Trophoblast cell (in vitro differentiated cells and primary cell): ENCODE data around the gene NOL12.

ENCODE experiments used
- DNase-seq, 2 donors: peaks; one replicate each; pipeline ENCODE4 v3.0.0-alpha.2; 2016
- H2AFZ ChIP-seq: 2 replicates; pipeline ENCODE4 v1.6.1; 2013; ENCODE audit warnings: low read length, moderate library complexity, mild to moderate bottlenecking; ENCODE audit not compliant: insufficient read depth, poor library complexity
- H2AK5ac ChIP-seq: 2 replicates; pipeline ENCODE4 v1.6.1; 2013; ENCODE audit warnings: mild to moderate bottlenecking, low read length
- H2BK120ac ChIP-seq: 2 replicates; pipeline ENCODE4 v1.6.1; 2013; ENCODE audit warnings: low read length, mild to moderate bottlenecking, moderate library complexity; ENCODE audit not compliant: insufficient read depth, poor library complexity
- H2BK12ac ChIP-seq: 2 replicates; pipeline ENCODE4 v1.6.1; 2013; ENCODE audit warnings: mild to moderate bottlenecking, low read length, moderate library complexity
- H2BK5ac ChIP-seq: 2 replicates; pipeline ENCODE4 v1.6.1; 2013; ENCODE audit warnings: low read length, low read depth, moderate library complexity, mild to moderate bottlenecking; ENCODE audit not compliant: poor library complexity
- H3K14ac ChIP-seq: 2 replicates; pipeline ENCODE4 v1.6.1; 2013; ENCODE audit warnings: mild to moderate bottlenecking, low read length
- H3K18ac ChIP-seq: 2 replicates; pipeline ENCODE4 v1.6.1; 2013; ENCODE audit warnings: mild to moderate bottlenecking, low read length
- H3K23ac ChIP-seq: 2 replicates; pipeline ENCODE4 v1.6.1; 2013; ENCODE audit warnings: low read length
- H3K27ac ChIP-seq: 2 replicates; pipeline ENCODE4 v1.5.1; 2013; ENCODE audit warnings: low read depth, mild to moderate bottlenecking, inconsistent platforms, low read length, moderate library complexity
- H3K27me3 ChIP-seq: 2 replicates; pipeline ENCODE4 v1.6.1; 2013; ENCODE audit warnings: inconsistent platforms, mild to moderate bottlenecking, low read length, moderate library complexity; ENCODE audit not compliant: insufficient read depth
- H3K36me3 ChIP-seq, 2 experiments: 1 replicate in 1 of 2; 2 replicates in 1 of 2; pipeline ENCODE4 v1.6.1; 2013; ENCODE audit warnings: low read length in 2 of 2, mild to moderate bottlenecking in 2 of 2, moderate library complexity in 1 of 2; ENCODE audit not compliant: insufficient read depth in 2 of 2, control insufficient read depth in 1 of 2
- H3K4ac ChIP-seq: 2 replicates; pipeline ENCODE4 v1.6.1; 2013; ENCODE audit warnings: low read depth, mild to moderate bottlenecking, low read length, moderate library complexity
- H3K4me1 ChIP-seq, 2 experiments: 1 replicate in 1 of 2; 2 replicates in 1 of 2; pipeline ENCODE4 v1.6.1; 2013; ENCODE audit warnings: low read length in 2 of 2, mild to moderate bottlenecking in 2 of 2, moderate library complexity in 1 of 2; ENCODE audit not compliant: insufficient read depth in 2 of 2, control insufficient read depth in 1 of 2
- H3K4me2 ChIP-seq: 2 replicates; pipeline ENCODE4 v1.6.1; 2013; ENCODE audit warnings: inconsistent platforms, mild to moderate bottlenecking, low read length, moderate library complexity
- H3K4me3 ChIP-seq: 2 replicates; pipeline ENCODE4 v1.5.1; 2013; ENCODE audit warnings: mild to moderate bottlenecking, low read depth, low read length, inconsistent platforms
- H3K79me1 ChIP-seq: one replicate; pipeline ENCODE4 v1.6.1; 2013; ENCODE audit warnings: low read length
- H3K79me2 ChIP-seq: 2 replicates; pipeline ENCODE4 v1.6.1; 2013; ENCODE audit warnings: low read length, mild to moderate bottlenecking; ENCODE audit not compliant: control insufficient read depth, insufficient read depth, poor library complexity
- H3K9ac ChIP-seq: 2 replicates; pipeline ENCODE4 v1.6.1; 2013; ENCODE audit warnings: mild to moderate bottlenecking, low read length
- H3K9me3 ChIP-seq: 2 replicates; pipeline ENCODE4 v1.6.1; 2013; ENCODE audit warnings: low read depth, mild to moderate bottlenecking, control low read depth, inconsistent platforms, low read length; ENCODE audit not compliant: insufficient read depth
- H4K12ac ChIP-seq: 2 replicates; pipeline ENCODE4 v1.6.1; 2013; ENCODE audit warnings: low read depth, mild to moderate bottlenecking, low read length, moderate library complexity
- H4K8ac ChIP-seq: 2 replicates; pipeline ENCODE4 v1.6.1; 2013; ENCODE audit warnings: low read depth, mild to moderate bottlenecking, low read length, moderate library complexity
- H4K91ac ChIP-seq: one replicate; pipeline ENCODE4 v1.6.1; 2013; ENCODE audit warnings: low read depth, mild to moderate bottlenecking, low read length, moderate library complexity
- WGBS: extraction: QIAGEN DNeasy Blood & Tissue Kit; methylation state at CpG from one replicate; pipeline ENCODE4 v1.1.7; 2013; ENCODE audit warnings: missing lambda C conversion rate; ENCODE audit not compliant: insufficient read length, insufficient coverage; ENCODE audit errors: extremely low coverage; 5-methylcytosine and 5-hydroxymethylcytosine counted together

NOL12 gene

DNA sequence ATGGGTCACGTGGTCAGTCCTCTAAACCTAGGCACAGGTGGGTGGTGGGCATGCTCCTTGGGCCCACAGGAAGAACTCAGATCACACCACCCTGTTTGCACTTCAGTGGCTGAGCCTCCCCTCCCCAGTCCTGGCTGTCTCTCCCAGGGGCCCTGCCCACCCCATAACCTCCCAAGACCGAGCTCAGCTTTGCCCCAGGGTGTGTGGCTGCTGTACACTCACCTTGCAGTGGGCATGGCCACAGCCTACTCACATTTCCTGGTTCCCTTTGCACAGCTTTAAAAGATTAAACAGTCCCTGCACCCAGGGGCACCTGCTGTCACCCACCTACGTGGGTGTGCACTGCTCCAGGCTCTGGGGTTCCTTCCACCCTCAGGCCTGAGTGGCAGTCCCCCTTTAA, 24.5 kb downstream of the NOL12 start:
- Histone ChIP-seq H2BK120ac (no peak overlapping the region), H3K4me2 (no peak overlapping the region), H3K23ac (no peak overlapping the region), H2AK5ac (no peak overlapping the region), H3K14ac (no peak overlapping the region), H3K27ac (no peak overlapping the region), H3K79me2 (no peaks in the 10 kb centered on the region), H4K8ac (no peak overlapping the region), H3K9ac (no peak overlapping the region), H3K79me1 (no peaks in the 10 kb centered on the region), H2BK5ac (no peak overlapping the region), H3K4me1 (peaks cover 0 to 7% of the 10 kb centered on the region in 2 experiments), H4K12ac (no peak overlapping the region), H2BK12ac (no peak overlapping the region), H3K4ac (no peak overlapping the region), H3K36me3 (no peaks in the 10 kb centered on the region), H3K18ac (no peak overlapping the region), H2AFZ (no peak overlapping the region), H3K9me3 (peaks cover 6% of the 10 kb centered on the region), H4K91ac (no peak overlapping the region), H3K27me3 (no peaks in the 10 kb centered on the region), H3K4me3 (no peak overlapping the region)
- WGBS = no CpG with 5 or more reads among the region's 3 CpGs
- DNase-seq = no peak

DNA sequence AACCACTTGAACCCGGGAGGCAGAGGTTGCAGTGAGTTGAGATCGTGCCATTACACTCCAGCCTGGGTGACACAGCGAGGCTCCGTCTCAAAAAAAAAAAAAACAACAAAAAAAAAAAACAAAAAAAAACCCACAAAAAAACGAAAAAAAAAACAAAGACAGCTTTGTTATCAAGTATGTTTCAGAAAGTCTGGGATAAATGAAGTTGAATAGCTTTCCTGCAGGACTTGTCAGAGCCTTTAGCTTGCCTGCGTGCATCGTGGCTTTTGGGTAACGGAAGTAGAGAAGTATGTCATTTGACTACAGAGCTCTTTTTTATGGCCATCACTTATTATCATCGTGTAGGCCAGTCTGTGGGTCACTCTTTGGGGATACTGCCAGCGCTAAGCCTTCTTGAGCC, 25.3 kb downstream of the NOL12 start:
- H4K8ac ChIP-seq = no peak overlapping the region
- no peak overlapping the region for H3K4ac ChIP-seq
- no peak overlapping the region for H3K18ac ChIP-seq
- no peak overlapping the region for H2AFZ ChIP-seq
- H3K23ac ChIP-seq = no peak overlapping the region
- no peak overlapping the region for H3K4me2 ChIP-seq
- H3K4me1 ChIP-seq = peaks cover 0 to 3% of the 10 kb centered on the region in 2 experiments
- H3K27me3 ChIP-seq = no peaks in the 10 kb centered on the region
- no CpG with 5 or more reads among the region's 10 CpGs for WGBS
- H2BK120ac ChIP-seq = no peak overlapping the region
- no peak overlapping the region for H4K91ac ChIP-seq
- no peak overlapping the region for H2BK12ac ChIP-seq
- H3K4me3 ChIP-seq = no peak overlapping the region
- no peak overlapping the region for H4K12ac ChIP-seq
- H3K79me2 ChIP-seq = no peaks in the 10 kb centered on the region
- H3K36me3 ChIP-seq = no peaks in the 10 kb centered on the region
- no peaks in the 10 kb centered on the region for H3K79me1 ChIP-seq
- H3K9me3 ChIP-seq = peaks cover 6% of the 10 kb centered on the region
- H2BK5ac ChIP-seq = no peak overlapping the region
- H3K27ac ChIP-seq = no peak overlapping the region
- H2AK5ac ChIP-seq = no peak overlapping the region
- no peak overlapping the region for H3K14ac ChIP-seq
- no peak for DNase-seq
- no peak overlapping the region for H3K9ac ChIP-seq

DNA sequence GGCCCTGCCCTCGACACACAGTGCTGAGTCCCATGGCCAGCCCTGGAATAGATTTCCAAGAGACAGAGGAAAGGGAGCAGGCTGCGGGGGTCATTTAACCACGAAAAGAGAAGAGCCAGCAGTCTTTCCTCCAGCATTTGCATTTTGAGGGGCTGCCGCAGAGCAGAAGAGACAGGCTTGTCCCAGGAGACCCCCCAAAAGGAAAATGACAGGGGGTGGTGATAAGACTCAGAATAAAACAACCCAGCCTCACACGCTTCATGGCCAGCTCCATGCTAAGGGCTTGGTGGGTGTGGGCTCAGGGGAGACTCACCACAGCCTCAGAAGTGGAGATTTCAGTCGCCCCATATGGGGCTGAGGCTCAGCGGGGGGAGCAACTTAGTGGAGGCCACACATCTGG, 27.6 kb downstream of the NOL12 start:
- H2BK120ac ChIP-seq = no peak overlapping the region
- H3K79me1 ChIP-seq = no peaks in the 10 kb centered on the region
- H3K4ac ChIP-seq = no peak overlapping the region
- no peak overlapping the region for H4K91ac ChIP-seq
- H2AFZ ChIP-seq = no peak overlapping the region
- no peak overlapping the region for H3K27ac ChIP-seq
- H2BK5ac ChIP-seq = no peak overlapping the region
- DNase-seq = no peak
- H2BK12ac ChIP-seq = no peak overlapping the region
- no peak overlapping the region for H3K4me2 ChIP-seq
- H3K9ac ChIP-seq = no peak overlapping the region
- H3K18ac ChIP-seq = no peak overlapping the region
- no peak overlapping the region for H3K4me3 ChIP-seq
- WGBS = no CpG with 5 or more reads among the region's 7 CpGs
- H3K79me2 ChIP-seq = no peaks in the 10 kb centered on the region
- peaks cover 4% of the 10 kb centered on the region for H3K9me3 ChIP-seq
- H3K23ac ChIP-seq = no peak overlapping the region
- no peaks in the 10 kb centered on the region for H3K36me3 ChIP-seq
- H4K12ac ChIP-seq = no peak overlapping the region
- no peak overlapping the region for H4K8ac ChIP-seq
- H3K4me1 ChIP-seq = peaks cover 0 to 3% of the 10 kb centered on the region in 2 experiments
- no peak overlapping the region for H3K14ac ChIP-seq
- no peak overlapping the region for H2AK5ac ChIP-seq
- no peaks in the 10 kb centered on the region for H3K27me3 ChIP-seq

DNA sequence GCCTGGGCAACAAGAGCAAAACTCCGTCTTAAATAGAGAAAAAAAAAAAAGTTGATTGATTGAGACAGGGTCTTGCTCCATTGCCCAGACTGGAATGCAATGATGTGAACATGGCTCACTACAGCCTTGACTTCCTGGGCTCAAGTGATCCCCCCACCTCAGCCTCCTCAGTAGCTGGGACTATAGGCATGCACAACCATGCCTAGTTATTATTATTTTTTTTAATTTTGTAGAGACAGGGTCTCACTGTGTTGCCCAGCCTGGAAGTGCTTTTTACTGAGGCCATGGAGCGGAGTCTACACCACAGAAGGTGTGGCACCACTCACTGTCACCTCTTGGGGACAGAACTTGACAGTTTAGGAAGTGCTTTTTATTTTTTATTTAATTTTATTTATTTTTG, 28.5 kb downstream of the NOL12 start:
- Histone ChIP-seq H4K12ac (no peak overlapping the region), H2BK5ac (no peak overlapping the region), H3K14ac (no peak overlapping the region), H3K4me1 (peaks cover 0 to 3% of the 10 kb centered on the region in 2 experiments), H3K4me2 (no peak overlapping the region), H3K23ac (no peak overlapping the region), H3K79me1 (no peaks in the 10 kb centered on the region), H2AK5ac (no peak overlapping the region), H3K79me2 (no peaks in the 10 kb centered on the region), H4K8ac (no peak overlapping the region), H3K4me3 (no peak overlapping the region), H2AFZ (no peak overlapping the region), H2BK12ac (no peak overlapping the region), H3K4ac (no peak overlapping the region), H3K9me3 (peaks cover 2% of the 10 kb centered on the region), H2BK120ac (no peak overlapping the region), H4K91ac (no peak overlapping the region), H3K36me3 (no peaks in the 10 kb centered on the region), H3K9ac (no peak overlapping the region), H3K27me3 (no peaks in the 10 kb centered on the region), H3K18ac (no peak overlapping the region), H3K27ac (no peak overlapping the region)
- WGBS = no CpG with 5 or more reads among the region's 2 CpGs
- no peak for DNase-seq
